NK-92 (cell line): Measurements from ENCODE around the gene RAPGEF4.

Experiments used
- DNase-seq: peaks from one replicate; lab custom pipeline; 2025; ENCODE audit not compliant: unreplicated experiment; lab: John Stamatoyannopoulos, UW

RAPGEF4 gene

DNA sequence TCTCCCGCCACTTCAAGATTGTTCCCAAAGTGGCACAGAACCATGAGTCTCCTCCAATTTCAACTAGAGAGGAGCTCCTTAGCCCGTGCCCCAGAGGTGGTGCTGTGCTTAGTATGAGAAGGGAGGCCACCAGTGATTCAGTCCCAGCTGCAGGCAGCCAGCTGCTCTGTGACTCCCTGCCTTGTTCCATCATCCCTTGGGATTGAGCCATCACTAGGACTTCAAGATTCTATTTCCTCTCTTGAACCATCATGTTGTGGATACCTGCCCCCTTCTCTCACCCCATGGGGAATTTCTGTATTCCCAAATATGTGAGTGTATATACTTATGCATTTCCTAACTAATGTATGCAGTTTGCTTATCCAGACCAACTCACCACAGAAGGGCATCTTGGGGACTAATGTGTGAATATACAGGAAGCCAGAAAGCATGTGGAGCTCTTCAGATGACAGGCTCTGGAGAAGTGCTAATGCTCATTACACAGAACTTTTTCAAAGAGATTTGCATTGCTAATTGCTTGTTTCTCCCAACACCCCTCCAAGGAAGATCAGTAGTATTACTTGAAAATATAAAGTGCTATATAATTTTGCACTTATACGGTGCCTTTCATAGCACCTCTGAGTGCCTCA lies 229.0 kb downstream of the RAPGEF4 start:
- no peak for DNase-seq

DNA sequence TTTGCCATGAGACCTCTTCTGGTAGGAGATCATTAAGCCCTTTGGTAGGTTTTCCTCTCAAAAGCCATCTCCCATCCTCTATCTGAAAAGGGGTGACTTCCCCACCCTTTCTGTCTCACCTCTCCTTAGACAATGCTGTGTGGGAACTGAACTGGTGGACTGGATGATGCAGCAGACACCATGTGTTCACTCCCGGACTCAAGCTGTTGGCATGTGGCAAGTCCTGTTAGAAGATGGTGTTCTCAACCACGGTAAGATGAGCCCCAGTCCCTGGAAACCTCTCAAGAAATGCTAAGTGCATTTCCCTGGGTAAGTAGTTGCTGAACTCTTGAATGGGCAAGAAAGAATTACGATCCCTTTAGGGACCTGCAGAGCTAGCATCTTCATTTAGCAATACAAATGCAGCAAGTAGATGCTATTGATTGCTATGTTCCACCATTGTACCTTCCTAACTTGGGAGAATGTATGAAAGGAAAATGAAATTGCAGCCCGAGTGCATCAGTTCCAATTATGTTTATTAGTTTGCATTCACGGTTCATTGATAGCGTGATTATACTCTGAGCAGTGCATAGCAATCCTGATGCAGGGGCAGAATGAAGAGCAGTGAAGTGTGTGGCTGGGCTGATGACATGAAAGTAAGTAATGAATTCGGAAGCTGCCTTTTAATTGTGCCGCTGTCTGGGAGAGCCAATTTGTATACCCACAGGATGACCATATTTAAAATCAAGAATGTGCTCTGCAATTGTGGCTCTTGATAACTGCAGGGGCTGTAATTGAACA lies 230.0 kb downstream of the RAPGEF4 start:
- no peak for DNase-seq

DNA sequence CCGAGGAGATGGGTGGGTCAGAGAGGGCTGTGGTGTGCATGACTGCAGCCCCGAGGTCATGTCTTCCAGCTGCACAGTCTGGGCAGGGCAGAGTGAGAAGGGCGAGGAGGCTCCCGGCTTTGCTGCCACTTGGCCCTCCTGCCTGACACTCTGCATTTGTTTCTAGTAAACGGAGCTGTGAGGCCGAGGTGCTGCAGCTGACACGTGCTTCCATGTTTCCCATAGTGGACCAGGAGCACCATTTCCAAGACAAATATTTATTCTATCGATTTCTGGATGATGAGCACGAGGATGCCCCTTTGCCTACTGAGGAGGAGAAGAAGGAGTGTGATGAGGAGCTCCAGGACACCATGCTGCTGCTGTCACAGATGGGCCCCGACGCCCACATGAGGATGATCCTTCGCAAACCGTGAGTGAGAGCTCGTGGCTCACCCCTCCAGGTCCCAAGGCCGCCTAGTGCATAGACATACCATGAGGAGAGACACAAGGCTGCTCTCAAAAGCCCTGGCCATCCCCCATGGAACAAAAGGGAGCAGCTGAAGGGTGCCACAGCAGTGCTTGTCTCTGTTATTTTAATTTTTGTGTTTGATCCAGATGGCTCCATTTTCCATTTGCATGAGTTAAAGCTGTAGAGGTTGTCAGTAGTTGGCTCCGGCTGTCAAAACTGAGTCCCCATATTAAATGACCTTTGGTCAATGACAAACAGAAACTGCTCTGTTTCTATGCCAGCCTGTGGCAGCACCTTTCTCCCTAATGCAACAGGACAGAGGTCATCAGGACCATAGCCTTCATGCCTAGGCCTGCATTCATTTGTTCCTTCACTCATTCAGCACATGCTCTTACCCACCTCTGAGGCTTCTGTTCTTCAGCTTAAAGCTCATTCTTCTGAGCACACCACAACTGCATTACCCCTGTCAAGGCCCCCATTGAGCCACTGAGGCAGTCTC lies 231.7 kb downstream of the RAPGEF4 start:
- DNase-seq: no peak

DNA sequence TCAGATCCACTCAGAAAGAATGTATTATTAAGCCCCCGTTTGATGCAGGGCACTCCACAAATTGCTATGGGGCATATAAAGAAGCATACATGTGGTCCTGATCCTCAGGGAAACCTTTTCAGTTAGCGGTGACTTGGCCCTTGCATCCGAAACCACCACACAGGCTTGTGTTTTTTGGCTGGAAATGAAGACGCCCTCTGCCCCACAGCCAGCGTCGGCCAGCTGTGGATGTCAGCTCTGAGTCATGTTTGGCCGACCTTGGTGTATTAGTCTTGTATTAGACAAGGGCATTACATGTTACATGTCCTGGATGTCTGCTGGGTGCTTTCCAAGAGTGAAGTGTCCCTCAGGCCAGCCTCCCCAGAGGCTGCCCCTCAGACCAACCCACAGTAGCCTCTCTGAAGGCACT lies 232.4 kb downstream of the RAPGEF4 start:
- no peak for DNase-seq

DNA sequence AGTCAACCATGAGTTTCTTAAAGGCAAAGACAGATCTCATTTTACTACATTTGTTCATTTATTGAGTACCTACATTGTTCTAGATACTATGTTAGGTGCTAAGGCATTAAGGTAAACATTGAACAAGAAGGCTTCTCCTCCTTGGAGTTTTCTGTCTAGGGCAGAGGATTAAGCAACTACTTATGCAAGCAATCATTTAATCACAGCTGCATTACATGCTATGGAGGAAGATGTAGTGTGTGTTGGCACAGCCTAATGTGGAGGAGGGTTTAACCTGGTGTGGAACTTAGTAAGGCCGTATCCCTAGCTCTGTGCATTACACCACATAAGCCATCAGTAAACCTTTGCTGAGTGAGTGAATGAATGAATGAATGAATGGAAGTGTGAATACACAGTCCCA lies 233.5 kb downstream of the RAPGEF4 start:
- no peak for DNase-seq

DNA sequence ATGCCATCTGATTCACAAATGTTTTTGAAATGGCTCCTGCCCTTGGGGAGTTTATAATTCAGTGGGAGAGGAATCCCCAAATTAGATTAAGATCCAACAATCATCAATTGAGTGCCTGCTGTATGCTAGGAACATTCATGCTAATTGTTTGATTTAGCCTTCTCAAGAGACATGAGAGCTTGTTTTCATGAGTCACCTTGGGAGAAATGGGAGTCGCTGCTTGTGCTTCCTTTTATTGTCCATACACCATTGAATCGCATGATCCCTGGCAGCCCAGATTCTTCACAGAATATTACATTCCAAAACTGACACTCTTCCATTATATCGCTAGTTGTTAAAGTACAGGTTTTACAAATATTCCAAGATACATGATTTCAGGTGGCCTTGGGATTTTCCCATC lies 234.0 kb downstream of the RAPGEF4 start:
- DNase-seq: no peak

DNA sequence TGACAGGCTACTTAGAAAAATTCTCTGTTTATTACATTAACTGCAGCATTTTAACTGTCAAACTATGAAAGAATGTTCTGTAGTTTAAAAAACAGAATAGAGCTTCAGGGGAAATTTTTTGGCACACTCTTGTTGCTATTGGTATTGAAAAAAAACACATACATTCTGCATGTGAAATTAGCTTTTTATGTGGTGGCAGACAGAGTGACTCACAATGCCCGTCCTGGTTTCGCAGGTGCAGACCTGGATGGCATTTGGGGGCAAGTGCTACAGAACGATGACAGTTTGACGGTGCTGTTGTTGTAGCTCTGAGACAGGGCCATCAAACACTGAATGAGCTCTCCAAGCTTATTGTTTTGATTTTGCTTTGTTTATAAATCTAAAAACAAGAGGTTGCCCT lies 235.0 kb downstream of the RAPGEF4 start:
- DNase-seq: no peak

DNA sequence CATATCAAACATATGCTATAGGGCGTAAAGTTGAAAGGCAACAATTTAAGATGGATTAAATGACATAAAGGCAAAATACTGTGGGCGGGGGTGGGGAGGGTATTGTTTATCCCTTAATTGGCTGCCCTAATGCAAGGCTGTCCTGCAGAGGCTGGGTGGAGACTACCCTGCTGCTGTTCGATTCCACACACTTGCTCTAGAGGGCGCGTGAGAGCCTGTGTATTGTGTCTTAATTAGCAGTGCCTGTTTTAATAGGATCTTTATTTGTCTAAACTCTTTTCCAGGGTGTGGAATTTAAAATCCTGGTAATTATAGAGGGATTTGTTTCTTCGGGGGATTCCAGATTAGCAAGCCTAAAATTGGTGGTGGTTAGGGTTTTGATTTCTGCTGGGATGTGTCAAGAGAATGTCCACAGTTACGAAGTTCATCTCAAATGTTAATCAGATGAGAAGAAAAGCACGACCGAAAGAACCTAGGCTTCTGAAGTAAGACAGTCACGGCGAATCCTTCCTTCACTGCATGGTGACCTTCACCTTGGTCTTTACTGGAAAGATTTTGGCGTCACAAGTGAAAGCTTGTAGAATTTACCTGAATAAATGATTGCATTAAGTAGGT lies 236.5 kb downstream of the RAPGEF4 start:
- no peak for DNase-seq

DNA sequence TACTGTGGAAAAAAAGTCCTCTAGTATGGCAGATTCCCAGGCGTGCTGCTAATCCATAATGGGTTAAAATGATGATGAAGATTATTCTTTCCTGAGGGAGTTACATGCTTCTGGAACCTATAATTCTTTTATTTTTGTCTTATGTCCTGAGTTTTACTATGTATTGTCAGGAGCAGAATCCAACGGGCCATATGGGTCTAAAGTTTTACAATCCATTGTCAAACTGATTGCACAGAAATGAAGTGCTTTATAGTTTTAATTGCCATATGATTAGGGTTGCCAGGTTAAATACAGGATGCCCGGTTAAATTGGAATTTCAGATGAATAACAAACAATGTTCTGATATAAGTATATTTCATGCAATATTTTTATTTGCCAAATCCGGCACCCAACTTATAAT lies 239.1 kb downstream of the RAPGEF4 start:
- no peak for DNase-seq

DNA sequence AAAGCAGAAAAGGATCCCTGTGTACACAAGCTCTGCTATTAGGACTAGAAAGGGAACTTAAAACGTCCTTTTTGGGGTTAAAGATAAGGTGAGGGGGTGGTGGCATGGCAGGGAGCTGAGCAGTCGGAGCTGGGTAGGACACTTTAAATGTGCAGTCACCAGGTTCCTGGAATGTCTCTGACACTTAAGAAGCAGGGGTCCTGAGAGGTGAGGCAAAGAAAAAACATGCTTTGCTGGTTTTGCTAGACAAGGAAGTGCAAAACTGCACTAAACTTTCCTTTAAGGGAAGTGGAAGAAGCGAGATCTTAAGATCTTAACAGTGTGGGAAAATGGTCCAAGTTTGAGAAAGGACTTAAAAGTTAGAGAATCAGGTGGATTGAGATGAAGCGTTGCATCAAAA lies 240.5 kb downstream of the RAPGEF4 start:
- no peak for DNase-seq

DNA sequence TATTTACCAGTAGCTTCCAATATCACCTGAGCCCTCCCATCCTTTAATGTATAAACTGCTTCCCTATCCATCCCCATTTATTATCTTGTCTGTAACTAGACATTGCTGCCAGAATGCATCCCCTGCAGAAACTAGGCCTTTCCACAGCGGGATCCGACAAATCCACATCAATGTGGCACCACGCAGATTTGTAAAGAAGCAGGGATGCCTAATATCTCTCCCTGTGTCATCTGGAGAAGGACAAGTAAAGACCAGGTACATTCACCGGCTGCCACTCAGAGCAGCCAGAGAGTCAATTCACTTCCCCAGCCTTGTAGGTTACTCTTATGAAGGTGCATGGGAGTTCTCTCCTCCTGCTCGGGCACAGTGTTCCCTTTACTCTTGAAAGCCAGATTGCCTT lies 241.2 kb downstream of the RAPGEF4 start:
- DNase-seq: no peak

DNA sequence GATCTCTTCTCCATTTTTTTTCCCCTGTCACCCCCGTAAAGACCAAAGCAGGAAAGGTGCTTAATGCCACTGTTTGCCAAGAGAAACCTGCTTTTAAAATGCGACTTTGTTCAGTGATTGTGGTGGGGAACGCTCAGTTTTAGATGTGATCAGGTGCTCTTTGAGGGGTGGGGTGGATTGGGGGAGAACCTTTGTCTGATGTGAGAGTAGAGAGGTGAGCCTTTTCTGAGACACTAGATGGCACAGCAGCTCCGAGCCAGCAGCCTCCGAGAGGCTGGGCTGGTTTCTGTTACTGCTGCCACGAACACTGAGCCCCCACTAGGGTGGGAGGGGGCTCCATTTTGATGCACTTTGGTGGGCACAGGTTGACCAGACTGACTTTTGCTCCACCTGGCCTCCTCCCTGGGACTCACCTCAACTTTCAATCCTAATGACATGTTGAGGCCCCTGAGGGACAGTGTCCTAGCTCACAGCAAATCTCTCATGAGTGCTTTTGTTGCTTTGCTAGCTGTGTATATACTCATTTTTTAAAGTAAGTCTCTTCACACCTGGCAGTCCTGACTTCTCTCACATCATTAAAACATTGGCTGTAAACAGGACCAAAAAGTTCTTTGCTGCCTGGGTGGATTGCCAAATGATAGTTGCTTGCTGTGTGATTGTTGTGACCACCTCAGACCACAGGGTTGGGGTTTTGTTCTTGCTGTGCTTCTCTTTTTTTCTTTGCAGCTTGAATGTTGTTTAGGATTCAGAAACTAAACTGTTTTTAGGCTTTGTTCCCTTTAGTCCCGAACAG lies 241.8 kb downstream of the RAPGEF4 start:
- no peak for DNase-seq

DNA sequence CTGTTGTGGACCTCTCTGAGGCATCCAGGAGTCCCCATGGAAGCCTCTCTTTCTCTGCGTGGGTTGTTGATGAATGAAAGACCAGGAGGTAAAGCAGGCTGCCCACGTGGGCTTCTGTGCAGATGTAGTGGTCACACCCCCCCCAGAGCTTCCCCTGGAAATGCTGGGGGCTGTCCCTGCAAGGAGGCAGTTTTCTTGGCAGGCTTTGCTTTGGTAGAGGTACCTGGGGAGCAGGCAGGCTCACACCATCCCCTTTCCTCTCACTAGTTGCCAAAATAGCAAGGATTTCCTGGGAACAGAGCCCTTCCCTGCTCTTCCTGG lies 242.4 kb downstream of the RAPGEF4 start:
- no peak for DNase-seq

DNA sequence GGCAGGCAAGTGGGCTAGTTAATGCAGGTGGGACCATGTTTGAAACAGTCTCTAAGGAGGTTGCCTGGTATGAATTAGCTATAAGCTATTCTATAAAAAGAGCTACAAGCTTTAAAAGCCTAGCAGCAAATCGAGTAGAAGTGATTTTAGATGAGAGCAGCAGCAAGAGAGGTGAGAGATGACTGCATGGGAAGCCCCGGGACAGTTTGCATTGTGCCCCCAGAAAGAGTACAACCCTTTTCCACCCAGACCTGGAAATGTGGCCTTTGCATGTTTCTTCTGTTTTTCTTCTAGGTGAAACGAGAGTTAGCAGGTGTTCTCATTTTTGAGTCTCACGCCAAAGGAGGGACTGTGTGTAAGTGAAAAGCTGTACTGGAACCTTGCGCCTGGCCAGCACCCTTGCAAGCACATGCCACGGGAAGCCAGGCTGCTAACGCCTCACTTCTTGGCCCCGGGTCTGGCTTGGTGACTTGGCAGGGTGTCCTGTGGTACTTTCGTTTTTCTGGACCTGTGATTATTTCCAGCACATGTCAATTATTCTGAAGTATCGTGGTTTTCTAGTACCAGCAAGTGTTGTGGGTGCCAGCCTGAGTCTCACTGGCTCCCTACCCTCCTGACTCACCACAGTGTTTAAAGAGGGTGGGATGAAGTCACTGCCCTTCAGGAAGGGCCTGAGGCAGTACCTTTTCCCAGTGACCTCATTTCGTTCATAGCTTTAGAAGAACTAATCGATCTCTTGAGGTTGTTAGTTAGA lies 249.7 kb downstream of the RAPGEF4 start:
- no peak for DNase-seq

DNA sequence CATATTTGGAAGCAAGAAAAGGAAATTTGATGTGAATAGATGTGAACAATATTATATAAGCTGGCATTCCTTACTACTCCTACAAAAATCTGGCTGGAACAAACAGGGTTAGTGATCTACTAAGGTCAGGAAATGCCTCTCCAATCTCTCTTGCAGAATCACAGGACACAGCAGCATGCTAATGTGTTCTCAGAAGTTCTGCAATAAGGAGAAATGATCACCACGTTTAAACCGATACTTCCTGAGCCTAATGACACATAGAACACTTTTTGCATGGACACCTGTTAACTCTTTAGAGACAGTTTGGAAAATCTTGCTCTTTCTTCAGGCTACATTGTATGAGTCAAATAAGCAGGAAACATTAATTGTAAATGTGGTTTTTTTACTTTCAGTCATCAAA lies 250.4 kb downstream of the RAPGEF4 start:
- DNase-seq: no peak

DNA sequence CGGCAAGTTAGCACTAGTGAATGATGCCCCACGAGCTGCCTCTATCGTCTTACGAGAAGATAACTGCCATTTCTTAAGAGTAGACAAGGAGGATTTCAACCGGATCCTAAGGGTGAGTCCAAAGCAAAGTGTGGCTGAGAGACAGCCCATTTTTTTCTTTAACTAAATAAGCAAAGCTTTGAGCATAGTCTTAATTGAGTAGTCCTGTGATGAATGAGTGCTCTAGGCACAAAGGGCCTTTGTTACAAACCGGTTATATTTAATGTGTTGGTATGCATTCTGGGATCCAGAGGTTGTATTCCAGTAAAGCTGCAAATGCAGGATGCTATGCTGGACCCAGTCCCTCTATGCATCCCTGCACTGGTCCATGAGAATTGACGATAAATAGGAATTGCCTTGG lies 253.1 kb downstream of the RAPGEF4 start:
- DNase-seq: no peak

DNA sequence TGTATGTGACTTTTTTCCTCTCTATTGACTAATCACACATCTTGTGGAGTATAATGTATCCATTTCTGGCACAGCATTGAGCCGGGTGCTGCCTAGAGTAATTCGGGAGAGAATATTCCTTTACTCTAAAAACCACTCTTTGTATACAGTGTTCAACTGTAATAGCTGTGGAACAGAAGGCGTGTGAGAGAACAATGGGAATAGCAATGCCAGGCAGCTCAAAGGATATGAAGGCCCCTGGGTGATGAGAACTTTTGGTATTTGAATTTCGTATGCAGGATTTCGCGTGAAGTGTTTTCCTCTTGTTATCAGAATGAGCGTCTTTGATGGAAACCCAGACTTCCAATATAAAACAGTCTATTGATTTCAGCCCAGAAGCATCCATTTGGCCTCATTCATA lies 255.4 kb downstream of the RAPGEF4 start:
- DNase-seq: no peak

DNA sequence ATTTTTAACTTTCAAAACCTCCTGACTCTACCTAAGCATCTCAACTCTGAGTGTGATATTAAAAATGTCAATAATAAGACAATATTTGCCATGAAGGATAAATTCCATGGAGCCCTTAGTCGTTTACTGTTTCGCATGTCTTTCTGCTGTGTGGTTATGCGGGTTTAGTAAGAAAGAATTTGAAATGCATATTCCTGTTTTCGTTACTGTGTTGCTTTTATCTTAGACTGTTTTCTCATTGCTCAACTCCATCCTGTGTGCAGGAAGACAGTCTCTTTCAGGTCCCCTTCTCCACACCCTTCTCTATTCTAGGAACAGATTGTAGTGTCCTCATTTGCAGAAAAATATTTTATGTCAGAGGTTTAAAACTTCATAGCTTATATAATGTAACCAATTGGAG lies 257.5 kb downstream of the RAPGEF4 start:
- no peak for DNase-seq

DNA sequence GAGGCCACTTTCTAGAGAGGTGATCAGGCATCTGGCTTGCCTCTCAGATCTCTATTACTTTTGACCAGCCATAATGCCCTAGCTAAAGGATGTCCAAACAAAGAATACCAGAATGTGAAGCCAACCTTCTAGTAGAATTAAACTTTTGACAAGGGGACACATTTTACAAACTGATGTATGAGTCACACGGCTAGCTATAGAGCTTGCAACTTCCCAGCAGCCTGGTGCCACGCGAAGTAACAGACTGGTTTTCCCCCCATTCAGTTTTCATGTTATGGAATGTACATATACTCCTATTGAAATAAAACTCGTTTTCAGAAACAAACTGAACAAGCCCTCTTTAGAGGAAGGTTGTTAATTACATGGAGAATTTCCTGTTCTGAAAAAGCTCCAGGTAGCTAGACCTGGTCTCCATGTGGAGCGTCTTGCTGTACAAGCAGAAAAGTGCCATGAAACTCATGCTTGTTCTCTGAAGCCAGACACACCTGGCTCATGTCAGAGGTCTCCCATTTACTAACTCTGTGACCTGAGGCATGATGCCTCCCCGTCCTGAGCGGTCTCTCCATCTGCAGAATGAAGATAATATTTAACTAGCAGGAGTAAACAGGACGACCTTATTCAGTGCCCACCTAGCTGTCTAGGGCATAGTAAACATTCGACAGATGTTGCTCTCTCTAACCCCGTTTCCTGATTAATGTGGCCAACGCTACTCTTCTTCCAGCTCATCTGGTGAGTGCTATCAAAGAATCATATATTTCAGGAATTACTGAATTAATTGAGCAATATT lies 258.5 kb downstream of the RAPGEF4 start:
- DNase-seq: no peak
